ENCODE data around the gene GAS2.

The GAS2 gene

DNA sequence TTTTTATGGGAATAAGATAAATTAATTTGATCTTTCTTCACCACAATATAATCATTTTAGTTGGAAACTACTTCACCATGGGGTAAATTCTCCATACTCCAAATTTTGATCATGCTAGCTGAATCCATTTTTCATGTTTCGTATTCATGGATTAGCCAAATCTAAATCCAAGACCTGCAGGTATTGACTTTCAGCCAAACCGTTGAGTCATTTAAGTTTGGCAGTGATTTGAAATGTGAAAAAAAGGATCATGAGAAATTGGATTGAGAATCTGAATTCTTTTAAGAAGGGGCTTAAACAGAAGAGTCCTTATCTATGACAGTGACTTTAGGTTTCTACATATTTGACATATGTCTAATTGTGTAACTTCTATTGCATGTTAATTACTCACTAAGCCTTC lies 5.3 kb downstream of the GAS2 start:
- H3K4me3 ChIP-seq (ENCODE audit: low read depth, low read length), result no peak overlapping the region

DNA sequence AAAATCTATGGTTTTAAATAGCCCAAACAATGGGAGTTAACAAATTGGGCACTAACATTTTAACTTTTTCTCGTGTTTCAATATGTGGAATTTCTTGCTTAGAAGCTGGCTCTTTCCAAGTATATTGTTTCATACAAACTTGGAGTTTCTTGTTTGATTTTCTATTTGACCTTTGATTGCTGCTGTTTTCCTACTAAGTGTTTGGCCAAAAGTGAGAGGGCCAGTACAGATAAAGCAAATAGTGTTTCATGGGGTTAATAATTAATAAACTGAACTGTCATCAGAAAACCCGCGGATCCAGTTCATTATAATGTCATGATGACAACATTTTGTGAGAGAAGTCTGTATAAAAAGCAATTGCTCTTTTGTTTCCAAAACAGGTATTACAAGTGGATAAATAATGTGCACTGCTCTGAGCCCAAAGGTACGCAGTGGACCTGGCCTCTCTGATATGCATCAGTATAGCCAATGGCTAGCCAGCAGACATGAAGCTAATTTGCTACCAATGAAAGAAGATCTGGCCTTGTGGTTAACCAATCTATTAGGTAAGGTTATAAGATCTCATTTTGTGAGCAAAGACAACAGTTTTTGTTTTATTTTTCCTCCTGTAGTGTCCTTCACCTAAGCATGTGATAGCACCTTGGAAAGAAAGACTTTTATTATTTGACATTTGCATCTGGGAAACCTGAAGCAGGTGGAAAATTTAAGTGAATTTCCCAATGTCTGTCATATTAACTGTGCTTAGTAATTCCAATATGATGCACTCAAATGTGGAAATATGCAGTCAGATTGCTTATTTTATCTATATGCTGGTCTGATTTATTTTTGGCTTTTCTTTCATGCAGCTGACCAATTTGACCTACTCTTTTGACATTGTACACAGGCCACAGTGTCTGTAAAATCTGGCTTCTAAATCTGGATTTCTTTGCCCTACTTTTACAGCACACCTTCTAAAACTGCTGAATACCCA lies 8.3 kb downstream of the GAS2 start:
- H3K4me3 ChIP-seq (ENCODE audit: low read depth, low read length), result no peak overlapping the region

- H3K4me3 ChIP-seq (ENCODE audit: low read depth, low read length), result no peak overlapping the region
These were observed 10.9 kb downstream of the GAS2 start for GRCh38 chr11:22677153-22677903.

- H3K4me3 ChIP-seq (ENCODE audit: low read depth, low read length), result no peak overlapping the region
These were observed 14.2 kb downstream of the GAS2 start for GRCh38 chr11:22680628-22681027.

- H3K4me3 ChIP-seq (ENCODE audit: low read depth, low read length), result no peak overlapping the region
These were observed 14.9 kb downstream of the GAS2 start for GRCh38 chr11:22681281-22681812.

DNA sequence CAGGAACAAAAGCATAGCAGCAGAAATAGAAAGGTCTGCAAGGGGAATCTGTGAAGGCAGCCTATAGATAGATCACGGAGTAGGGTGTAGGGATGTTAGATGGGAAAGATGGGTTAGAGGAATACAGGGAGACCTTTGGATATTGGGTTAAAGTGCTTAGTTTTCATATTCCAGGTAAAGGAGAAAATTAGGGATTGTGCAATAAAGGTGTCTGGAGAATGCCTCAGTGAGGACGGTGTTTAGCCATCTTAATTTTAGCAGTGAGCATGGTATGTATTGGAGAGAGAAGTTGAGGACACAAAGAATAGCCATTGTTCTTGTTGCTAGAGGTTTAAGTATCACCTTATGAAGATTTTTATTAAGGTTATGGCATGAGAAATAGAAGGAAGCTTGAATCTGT lies 17.7 kb downstream of the GAS2 start:
- no peak overlapping the region for H3K4me3 ChIP-seq (ENCODE audit: low read depth, low read length)

- H3K4me3 ChIP-seq (ENCODE audit: low read depth, low read length), result no peak overlapping the region
These were observed 18.7 kb downstream of the GAS2 start for GRCh38 chr11:22685111-22685510.

GRCh38 chr11:22688914-22689313 lies 22.5 kb downstream of the GAS2 start:
- no peak overlapping the region for H3K4me3 ChIP-seq (ENCODE audit: low read depth, low read length)

- H3K4me3 ChIP-seq (ENCODE audit: low read depth, low read length), result no peak overlapping the region
These were observed 23.8 kb downstream of the GAS2 start for GRCh38 chr11:22690257-22690656.

DNA sequence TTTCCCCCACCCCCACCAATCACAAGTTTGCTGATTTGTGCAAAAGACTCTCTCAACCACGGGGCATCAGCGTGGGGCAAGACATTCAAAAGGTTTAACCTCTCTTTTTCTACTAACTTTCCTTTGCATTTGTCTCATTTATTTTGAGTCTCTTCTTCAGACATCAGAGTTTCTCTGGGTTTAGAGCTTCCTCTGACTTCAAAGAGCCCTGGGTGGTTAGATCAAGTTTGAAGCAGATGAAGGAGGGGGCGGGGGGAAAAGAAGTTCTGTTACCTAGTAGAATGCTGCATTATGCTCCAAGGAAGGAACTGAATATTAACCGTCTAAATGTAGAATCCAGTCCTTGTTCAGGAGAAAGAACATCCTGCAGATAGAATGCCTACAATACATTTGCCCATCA lies 24.5 kb downstream of the GAS2 start:
- H3K4me3 ChIP-seq (ENCODE audit: low read depth, low read length), result no peak overlapping the region

- no peak overlapping the region for H3K4me3 ChIP-seq (ENCODE audit: low read depth, low read length)
These were observed 33.0 kb downstream of the GAS2 start for GRCh38 chr11:22699388-22699787.

DNA sequence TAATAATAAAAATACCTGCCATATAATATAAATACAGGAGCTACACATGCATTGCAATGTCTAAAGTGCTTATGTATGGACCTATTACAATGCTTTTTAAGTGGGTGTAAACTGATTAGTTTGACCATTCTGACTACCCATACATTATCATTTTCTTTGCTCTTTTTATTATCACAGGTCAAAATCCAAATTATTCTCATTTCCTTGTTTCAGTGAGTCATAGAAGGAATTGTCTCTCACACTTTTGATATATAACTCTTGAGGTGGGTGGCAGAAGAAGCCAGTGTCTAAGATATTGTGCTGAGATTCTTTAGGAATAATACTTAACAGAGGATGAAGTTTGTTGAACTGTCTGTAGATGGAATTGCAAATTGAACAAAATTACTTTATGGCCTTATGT lies 35.6 kb downstream of the GAS2 start:
- no peak overlapping the region for H3K4me3 ChIP-seq (ENCODE audit: low read depth, low read length)

DNA sequence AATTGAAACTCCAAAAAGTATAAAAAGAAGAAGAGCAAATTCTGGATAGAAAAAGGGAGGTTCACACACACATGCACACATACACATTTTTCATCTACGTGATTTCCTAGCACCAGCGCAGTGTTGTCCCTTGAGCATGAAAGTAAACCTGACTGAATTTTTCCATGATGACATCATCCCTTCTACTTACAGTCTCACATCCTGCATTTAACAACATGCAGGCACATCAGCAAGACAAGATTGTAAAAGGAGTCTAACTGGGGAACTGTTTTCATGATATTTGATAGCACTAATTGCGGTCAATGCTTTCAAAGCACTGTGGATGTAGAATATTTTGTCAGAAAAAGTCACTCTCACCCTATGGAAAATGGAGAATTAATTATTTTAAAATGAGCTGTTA lies 36.6 kb downstream of the GAS2 start:
- no peak overlapping the region for H3K4me3 ChIP-seq (ENCODE audit: low read depth, low read length)

DNA sequence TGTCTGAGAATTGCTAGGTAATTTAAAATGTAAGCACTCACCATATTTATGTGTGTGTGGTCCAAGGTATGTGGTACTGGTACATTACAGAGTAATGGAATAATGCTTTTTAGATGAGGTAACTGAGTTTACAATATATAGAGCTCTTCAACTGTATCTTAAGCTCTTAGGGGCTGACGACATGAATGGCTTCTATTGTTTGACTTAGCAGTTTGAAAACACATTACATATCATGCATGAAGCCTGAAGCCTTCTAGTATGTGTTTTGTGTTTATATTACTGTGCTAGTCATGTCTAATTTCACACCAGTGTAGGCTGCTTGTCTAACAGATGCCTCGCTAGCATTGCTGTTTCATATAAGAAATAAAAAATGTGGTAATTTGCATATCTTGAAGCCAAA lies 37.2 kb downstream of the GAS2 start:
- no peak overlapping the region for H3K4me3 ChIP-seq (ENCODE audit: low read depth, low read length)

- H3K4me3 ChIP-seq (ENCODE audit: low read depth, low read length), result no peak overlapping the region
These were observed 40.9 kb downstream of the GAS2 start for GRCh38 chr11:22707119-22707899.

GRCh38 chr11:22711071-22711770 lies 44.8 kb downstream of the GAS2 start:
- H3K4me3 ChIP-seq (ENCODE audit: low read depth, low read length), result no peak overlapping the region

GRCh38 chr11:22711880-22712279 lies 45.5 kb downstream of the GAS2 start:
- no peak overlapping the region for H3K4me3 ChIP-seq (ENCODE audit: low read depth, low read length)

DNA sequence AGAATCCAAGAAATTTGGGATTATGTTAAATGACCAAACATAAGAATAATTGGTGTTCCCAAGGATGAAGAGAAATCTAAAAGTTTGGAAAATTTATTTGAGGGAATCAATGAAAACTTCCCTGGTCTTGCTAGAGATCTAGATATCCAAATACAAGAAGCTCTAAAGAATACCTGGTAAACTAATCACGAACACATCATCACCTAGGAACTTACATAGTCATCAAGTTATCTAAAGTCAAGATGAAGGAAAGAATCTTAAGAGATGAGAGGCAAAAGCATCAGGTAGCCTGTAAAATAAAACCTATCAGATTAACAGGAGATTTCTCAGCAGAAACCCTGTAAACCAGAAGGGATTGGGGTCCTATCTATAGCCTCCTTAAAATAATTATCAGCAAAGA lies 46.9 kb downstream of the GAS2 start:
- H3K4me3 ChIP-seq (ENCODE audit: low read depth, low read length), result no peak overlapping the region

DNA sequence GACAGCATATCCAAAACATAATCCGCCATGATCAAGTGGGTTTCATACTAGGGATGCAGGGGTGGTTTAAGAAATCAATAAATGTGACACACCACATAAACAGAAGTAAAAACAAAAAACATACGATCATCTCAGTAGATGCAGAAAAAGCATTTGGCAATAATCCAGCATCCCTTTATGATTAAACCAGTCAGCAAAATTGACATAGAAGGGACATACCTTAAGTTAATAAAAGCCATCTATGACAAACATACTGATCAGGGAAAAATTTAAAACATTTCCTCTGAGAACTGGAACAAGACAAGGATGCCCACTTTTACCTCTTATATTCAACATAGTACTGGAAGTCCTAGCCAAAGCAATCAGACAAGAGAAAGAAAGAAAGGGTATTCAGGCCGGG lies 49.6 kb downstream of the GAS2 start:
- H3K4me3 ChIP-seq (ENCODE audit: low read depth, low read length), result no peak overlapping the region

DNA sequence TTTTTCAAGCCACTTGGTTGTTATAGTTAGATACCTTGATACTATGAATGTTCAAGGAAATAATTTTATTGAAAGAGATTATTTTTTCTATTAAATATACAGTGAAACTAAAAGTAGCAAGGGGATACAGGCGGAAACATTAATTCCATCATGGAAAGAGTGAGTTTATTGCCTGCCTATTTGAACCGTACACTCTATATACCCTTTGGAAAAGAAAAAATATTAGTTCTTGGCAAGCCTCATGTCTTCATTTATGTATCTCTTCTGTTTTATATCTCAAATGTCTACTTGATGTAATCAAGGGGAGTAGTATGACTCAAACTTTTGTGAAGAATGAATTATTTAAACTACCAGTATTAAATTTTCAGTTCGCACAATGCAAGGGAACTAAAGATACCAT lies 54.0 kb downstream of the GAS2 start:
- H3K4me3 ChIP-seq (ENCODE audit: low read depth, low read length), result no peak overlapping the region

All from iPS-11a (cell line).